ENCODE results near the gene OSBPL3.

OSBPL3 gene

DNA sequence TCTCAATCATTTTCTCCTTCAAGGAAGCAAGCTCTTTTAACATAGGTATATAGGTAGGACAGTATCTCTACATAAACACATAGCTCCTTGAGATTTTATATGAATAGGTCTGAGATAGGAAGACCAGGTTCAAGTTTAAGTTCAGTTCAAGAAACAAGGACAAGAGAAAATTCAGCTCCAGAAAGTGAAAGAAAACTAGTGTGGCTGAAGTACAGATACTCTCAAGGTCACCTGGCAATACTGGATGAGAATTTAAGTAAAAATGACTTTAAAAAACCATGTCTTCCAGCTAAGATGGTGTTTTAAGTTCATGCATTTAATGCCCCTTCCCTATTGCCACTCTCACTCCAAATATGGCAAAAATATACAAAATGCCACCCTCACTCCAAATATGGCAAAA lies 91.3 kb downstream of the OSBPL3 start:
- no peak for TF ChIP-seq JUND (IDR thresholded peaks at IDR 0.05; ENCODE audit: low read depth)
- no peak for DNase-seq (ENCODE audit: low read depth in 1 of 2, low spot score in 1 of 2)
- in situ Hi-C loops (cut with HindIII; ENCODE audit: low pct_unique_long_range_greater_than_20kb, low sequenced_read_pairs) = no loop called here

DNA sequence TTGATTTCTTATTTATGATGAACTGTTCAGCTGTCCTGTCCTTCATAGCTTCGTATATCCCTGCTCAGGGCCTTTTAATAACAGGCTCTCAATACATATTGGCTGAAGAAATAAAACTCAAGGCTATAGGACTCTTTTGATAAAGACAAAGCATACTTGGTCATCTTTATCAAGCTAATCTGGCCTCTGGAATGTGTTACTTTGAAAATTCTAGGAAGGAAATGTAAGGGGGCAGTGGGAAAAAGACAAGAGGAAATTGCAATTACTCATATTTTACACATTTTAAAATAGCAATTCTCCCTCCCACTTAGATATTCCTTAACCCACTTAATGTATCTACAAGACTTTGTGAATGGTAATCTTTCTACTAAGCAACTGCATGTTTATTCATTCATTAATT lies 94.3 kb downstream of the OSBPL3 start:
- no peak for TF ChIP-seq JUND (IDR thresholded peaks at IDR 0.05; ENCODE audit: low read depth)
- DNase-seq (ENCODE audit: low read depth in 1 of 2, low spot score in 1 of 2) = no peak
- in situ Hi-C loops (cut with HindIII; ENCODE audit: low pct_unique_long_range_greater_than_20kb, low sequenced_read_pairs) = no loop called here

DNA sequence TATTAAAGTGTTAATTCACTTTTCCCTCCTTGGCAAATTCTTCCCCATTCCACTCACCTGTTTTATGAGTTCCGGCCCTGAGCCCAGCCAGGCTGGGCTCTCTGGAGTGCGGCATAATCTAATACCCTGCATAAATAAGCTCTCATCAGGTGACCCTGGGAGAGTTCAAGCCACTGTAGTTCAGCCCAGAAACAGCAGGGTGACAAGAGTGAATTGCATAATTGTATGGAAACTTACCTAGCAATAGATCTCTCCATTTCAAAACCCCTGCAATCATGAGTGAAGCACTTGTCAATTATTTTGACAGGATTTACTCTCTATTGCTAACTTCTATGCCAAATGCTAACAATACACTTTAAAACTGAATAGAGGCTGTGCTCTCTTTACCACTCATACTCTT lies 94.7 kb downstream of the OSBPL3 start:
- in situ Hi-C loops (cut with HindIII; ENCODE audit: low pct_unique_long_range_greater_than_20kb, low sequenced_read_pairs) = no loop called here
- no peak for DNase-seq (ENCODE audit: low read depth in 1 of 2, low spot score in 1 of 2)
- no peak for TF ChIP-seq JUND (IDR thresholded peaks at IDR 0.05; ENCODE audit: low read depth)

DNA sequence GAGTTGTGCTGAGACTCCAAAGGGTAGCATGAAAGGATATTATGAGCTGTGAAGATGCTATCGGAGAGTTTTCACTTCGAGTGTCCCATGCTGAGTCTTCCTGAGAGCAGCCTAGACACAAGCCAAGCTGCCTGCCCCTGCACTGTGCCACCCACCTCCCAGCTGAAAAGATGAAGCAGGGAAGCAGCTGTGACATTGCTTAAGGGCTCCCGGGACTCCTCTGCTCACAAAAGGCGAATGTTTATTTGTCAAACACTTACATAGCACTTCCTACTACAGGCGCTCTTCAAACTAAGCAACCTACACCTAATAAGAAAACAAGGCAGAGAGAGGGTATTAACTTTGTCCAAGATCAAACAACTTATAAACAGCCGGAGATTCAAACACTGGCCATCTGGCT lies 95.6 kb downstream of the OSBPL3 start:
- no peak for TF ChIP-seq JUND (IDR thresholded peaks at IDR 0.05; ENCODE audit: low read depth)
- in situ Hi-C loops (cut with HindIII; ENCODE audit: low pct_unique_long_range_greater_than_20kb, low sequenced_read_pairs) = no loop called here
- no peak for DNase-seq (ENCODE audit: low read depth in 1 of 2, low spot score in 1 of 2)

DNA sequence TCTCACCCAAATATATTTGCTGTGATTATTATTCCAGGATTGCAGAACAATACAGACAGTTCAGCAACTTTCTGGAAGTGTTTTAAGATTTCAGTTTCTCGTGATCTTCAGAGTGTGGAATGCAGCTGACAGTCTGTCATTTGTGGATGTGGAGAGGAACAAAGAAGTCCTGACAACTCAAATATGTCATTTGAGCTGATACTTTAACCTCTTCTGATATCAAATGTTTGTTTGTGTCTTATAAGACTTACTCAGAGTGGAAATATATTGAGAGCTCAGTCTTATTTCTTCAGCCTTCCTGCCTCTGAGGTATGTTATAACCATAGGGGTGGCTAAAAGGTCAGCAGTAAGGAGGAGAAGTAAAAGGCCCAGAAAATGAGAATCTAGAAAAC lies 96.4 kb downstream of the OSBPL3 start:
- no peak for TF ChIP-seq JUND (IDR thresholded peaks at IDR 0.05; ENCODE audit: low read depth)
- in situ Hi-C loops (cut with HindIII; ENCODE audit: low pct_unique_long_range_greater_than_20kb, low sequenced_read_pairs) = no loop called here
- DNase-seq (ENCODE audit: low read depth in 1 of 2, low spot score in 1 of 2) = no peak

DNA sequence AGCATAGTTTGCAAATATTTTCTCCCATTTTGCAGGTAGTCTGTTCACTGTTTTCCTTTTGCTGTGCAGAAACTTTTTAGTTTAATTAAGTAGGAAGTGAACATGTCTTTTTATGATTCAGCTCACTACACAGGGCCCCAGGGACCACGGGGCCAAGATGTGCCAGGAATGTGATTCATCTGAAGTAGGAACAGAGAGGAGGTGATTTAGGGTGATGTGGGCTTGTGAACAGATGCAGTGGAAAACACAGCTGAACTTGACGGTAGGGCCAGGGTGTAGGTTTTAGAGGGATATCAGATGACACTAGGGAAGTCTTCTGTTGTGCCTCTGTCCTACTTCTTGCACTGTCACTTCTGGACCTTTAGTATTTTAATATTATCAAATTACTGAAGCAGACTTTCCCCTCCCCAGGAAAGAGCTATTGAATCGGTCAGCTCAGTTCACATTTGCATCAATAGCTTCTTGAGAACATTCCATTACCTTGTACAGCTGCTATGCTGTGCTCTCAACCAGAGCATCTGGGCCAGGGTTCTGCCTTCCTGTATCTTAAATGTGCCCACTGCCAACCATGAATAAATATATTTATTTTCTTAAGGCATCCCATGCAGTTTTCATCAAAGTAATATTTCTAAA lies 96.9 kb downstream of the OSBPL3 start:
- DNase-seq (ENCODE audit: low read depth in 1 of 2, low spot score in 1 of 2) = no peak
- in situ Hi-C loops (cut with HindIII; ENCODE audit: low pct_unique_long_range_greater_than_20kb, low sequenced_read_pairs) = no loop called here

DNA sequence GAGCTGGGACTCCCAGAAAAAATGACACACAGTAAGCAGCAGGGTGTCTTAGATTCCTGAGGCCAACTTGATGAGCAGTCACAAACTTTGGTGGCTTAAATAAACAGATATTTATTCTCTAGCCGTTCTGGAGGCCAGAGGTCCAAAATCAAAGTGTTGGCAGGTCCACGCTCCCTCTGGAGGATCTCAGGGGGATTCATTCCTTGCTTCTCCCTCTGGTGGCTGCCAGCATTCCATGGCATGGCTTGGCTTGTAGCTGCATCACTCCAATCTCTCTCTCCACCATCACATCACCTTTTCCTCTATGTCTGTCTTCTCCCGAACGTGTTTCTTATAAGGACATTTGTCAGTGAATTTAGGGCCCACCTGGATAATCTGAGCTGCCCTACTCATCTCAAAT lies 98.4 kb downstream of the OSBPL3 start:
- TF ChIP-seq JUND (IDR thresholded peaks at IDR 0.05; ENCODE audit: low read depth) = no peak
- in situ Hi-C loops (cut with HindIII; ENCODE audit: low pct_unique_long_range_greater_than_20kb, low sequenced_read_pairs) = no loop called here
- DNase-seq (ENCODE audit: low read depth in 1 of 2, low spot score in 1 of 2) = no peak

More for the DNA sequence above, 96.9 kb downstream of the OSBPL3 start:
- no peak for TF ChIP-seq JUND (IDR thresholded peaks at IDR 0.05; ENCODE audit: low read depth)

DNA sequence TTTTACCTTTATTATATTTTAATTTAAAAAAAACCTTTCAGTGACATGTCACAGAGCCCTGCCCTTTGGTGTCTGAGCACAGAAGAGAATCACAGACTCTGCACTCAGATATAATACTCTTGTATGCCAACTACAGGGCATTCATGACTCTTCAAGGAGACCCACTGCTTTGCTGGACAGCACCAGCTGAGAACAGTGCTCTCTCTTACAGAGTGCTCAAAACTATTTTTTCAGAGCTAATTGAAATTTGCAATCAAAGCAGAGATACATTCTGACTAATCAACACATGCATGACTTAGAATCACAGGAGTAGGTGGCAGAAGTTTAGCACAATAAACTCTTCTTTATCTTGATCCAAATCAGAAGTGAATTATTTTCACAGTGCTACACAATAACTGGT lies 99.1 kb downstream of the OSBPL3 start:
- in situ Hi-C loops (cut with HindIII; ENCODE audit: low pct_unique_long_range_greater_than_20kb, low sequenced_read_pairs) = no loop called here

DNA sequence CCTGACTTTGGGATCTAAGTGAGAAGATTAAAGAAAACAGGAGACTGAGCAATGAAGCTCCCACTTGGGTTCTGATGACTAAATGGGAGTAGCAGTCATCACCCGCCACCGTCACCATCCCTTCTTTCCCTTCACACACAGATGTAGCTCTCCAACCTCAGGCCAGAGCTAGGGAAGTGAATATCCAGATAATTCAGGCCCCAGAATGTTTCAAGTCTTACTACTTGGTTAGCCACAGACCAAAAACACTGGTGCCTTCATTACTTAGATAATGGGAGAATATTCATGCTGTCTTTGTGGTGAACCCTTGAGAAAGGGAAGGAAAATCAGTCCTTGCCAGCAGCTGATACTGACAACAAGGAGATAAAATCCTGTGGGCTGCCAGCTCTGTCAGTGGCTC lies 100.7 kb downstream of the OSBPL3 start:
- TF ChIP-seq JUND (IDR thresholded peaks at IDR 0.05; ENCODE audit: low read depth) = no peak
- no peak for DNase-seq (ENCODE audit: low read depth in 1 of 2, low spot score in 1 of 2)
- in situ Hi-C loops (cut with HindIII; ENCODE audit: low pct_unique_long_range_greater_than_20kb, low sequenced_read_pairs) = no loop called here

More for the DNA sequence above, 99.1 kb downstream of the OSBPL3 start:
- no peak for TF ChIP-seq JUND (IDR thresholded peaks at IDR 0.05; ENCODE audit: low read depth)
- DNase-seq (ENCODE audit: low read depth in 1 of 2, low spot score in 1 of 2) = no peak

DNA sequence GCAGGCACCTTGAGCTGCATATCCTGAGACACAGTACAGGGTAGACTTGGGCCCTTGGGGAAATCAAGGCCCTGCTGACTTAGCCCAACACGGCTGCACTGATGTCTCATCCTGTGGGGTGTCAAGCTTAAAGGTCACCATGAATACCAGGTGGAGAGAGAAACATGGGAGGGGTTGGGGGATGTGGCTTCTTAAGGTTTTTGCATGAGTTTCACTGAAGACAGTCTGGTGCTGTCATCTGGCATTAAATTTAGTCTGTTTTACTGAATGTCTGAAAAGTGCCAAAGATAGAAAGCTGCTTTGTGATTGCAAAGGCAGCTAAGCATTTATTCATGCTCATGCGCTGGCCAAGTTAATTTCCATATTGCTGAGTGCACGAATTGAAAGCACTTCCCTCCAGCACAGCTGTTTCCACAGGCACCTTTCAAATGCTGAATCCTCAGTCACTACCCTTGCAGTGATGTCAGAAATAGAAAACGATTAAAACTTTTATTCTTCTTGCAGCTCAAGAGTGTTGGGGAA lies 102.1 kb downstream of the OSBPL3 start:
- TF ChIP-seq JUND (IDR thresholded peaks at IDR 0.05; ENCODE audit: low read depth) = no peak
- in situ Hi-C loops (cut with HindIII; ENCODE audit: low pct_unique_long_range_greater_than_20kb, low sequenced_read_pairs) = no loop called here
- no peak for DNase-seq (ENCODE audit: low read depth in 1 of 2, low spot score in 1 of 2)

DNA sequence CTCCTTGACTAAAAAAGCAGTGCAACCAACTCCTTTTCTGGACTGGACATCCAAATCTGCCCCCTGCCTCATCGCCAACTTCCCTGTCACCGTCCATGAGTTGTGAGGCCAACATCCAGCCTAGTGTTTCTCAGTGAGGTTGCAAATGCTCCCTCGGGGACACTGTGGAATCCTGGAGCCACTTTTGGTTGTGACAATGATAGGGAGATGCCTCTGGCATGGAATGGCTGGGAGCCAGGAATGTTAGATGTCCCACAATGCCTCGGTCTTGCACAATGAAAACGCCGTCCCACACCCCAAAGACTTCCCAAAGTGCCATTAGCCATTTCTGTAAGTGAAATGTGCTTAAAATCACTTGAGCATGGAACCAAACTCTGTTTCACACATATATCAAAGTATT lies 105.2 kb downstream of the OSBPL3 start:
- no peak for TF ChIP-seq JUND (IDR thresholded peaks at IDR 0.05; ENCODE audit: low read depth)
- no peak for DNase-seq (ENCODE audit: low read depth in 1 of 2, low spot score in 1 of 2)
- in situ Hi-C loops (cut with HindIII; ENCODE audit: low pct_unique_long_range_greater_than_20kb, low sequenced_read_pairs) = no loop called here

DNA sequence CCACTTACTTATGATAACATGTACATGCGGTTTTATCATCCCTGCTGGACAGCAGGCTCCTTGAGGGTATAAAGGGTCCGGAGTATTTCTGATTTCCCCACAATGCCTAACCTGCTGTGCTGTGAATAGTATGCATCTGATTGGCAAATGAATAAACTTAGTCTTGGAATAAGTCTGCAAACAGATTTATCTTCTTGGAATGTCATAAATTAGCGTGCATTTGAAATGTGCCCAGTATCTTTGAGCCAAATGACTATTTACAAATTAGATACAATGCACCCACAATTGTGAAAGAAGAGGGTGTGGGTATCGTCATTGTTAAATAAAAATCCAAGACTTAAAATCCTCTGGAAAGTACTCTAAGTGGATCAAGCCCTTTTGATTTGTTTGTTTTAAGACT lies 106.0 kb downstream of the OSBPL3 start:
- DNase-seq (ENCODE audit: low read depth in 1 of 2, low spot score in 1 of 2) = no peak
- no peak for TF ChIP-seq JUND (IDR thresholded peaks at IDR 0.05; ENCODE audit: low read depth)
- in situ Hi-C loops (cut with HindIII; ENCODE audit: low pct_unique_long_range_greater_than_20kb, low sequenced_read_pairs) = no loop called here

DNA sequence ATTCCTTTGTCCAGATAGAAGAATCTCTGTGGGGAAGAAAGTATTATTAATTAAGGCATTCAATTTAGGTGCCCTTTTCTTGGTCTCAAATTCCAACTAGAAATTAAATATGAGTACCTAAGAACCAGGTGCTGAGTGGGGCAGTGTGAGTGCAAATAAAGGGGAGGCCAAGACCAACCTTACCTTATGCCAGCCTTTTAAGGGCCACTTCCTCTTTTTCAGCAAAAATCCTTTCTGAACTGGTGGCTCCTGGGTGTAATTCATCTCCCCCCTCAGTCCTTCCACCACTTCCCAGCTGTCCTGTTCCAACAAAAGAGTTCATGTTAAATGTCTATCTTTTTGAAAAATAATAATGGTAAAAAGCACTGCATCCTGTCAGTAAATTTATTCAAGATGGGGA lies 108.2 kb downstream of the OSBPL3 start:
- in situ Hi-C loops (cut with HindIII; ENCODE audit: low pct_unique_long_range_greater_than_20kb, low sequenced_read_pairs) = no loop called here
- no peak for TF ChIP-seq JUND (IDR thresholded peaks at IDR 0.05; ENCODE audit: low read depth)
- no peak for DNase-seq (ENCODE audit: low read depth in 1 of 2, low spot score in 1 of 2)

DNA sequence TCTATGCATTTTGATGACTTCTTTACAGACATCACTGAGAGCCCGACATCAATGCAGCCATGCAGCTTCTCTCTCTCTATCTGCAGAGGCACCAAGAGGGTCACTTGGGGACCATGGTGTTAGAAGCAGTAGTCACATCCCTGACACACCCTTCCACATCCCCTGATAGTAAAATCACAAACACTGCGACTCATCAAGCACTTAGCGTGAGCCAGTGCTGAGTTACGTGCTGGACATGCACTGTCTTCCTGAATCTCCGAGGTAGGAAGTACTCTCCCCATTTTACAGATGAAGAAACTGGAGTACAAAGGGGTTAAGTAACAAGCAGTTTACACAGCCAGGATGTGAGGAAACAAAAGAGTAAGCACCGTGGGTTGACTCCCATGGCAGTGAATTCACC lies 109.2 kb downstream of the OSBPL3 start:
- no peak for DNase-seq (ENCODE audit: low read depth in 1 of 2, low spot score in 1 of 2)
- TF ChIP-seq JUND (IDR thresholded peaks at IDR 0.05; ENCODE audit: low read depth) = no peak
- in situ Hi-C loops (cut with HindIII; ENCODE audit: low pct_unique_long_range_greater_than_20kb, low sequenced_read_pairs) = no loop called here
